ENCODE measurements around the gene KL. TPM values are rescaled to one million over a fixed set of nuclear protein-coding genes. Genes with fewer than 3 reads are reported as not detected.

Gene KL
- total RNA-seq, 3 donors from 2014 or later (not counting 1 experiment from before 2014, with no cell fraction given), result not detected

- intact Hi-C loops (cut with micrococcal nuclease), result no loop called here
- Mint-ChIP-seq H3K9me3 (no peaks in the 10 kb centered on the region), H3K4me1 (no peaks in the 10 kb centered on the region), H3K27ac (no peak overlapping the region), H3K27me3 (ENCODE audit: low read depth in 2 of 2) (peaks cover 0 to 6% of the 10 kb centered on the region in 2 donors), H3K36me3 (no peaks in the 10 kb centered on the region), H3K4me3 (no peak overlapping the region)
- ATAC-seq, result no peak
- Histone ChIP-seq H3K36me3 (ENCODE audit: control insufficient read depth, insufficient read depth, low read length) (no peaks in the 10 kb centered on the region), H3K27ac (ENCODE audit: low read length) (no peak overlapping the region), H3K4me3 (ENCODE audit: low read length) (no peak overlapping the region), H3K27me3 (ENCODE audit: control insufficient read depth, insufficient read depth, low read length) (no peaks in the 10 kb centered on the region), H3K4me1 (ENCODE audit: control insufficient read depth, insufficient read depth, low read length) (no peaks in the 10 kb centered on the region), H3K9me3 (ENCODE audit: control insufficient read depth, insufficient read depth, low read length) (no peaks in the 10 kb centered on the region)
- no peak for DNase-seq
- WGBS (ENCODE audit: insufficient coverage), result no CpG with 5 or more reads among the region's 2 CpGs
- no peak for TF ChIP-seq CTCF (IDR thresholded peaks at IDR 0.05)
Measured at GRCh38 chr13:33069365-33069764, 53.1 kb downstream of the KL start.

- ATAC-seq (no peak), DNase-seq (no peak)
- no peak overlapping the region for H3K27ac ChIP-seq (ENCODE audit: low read length)
- no peak for TF ChIP-seq CTCF (IDR thresholded peaks at IDR 0.05)
- H3K4me1 ChIP-seq (ENCODE audit: control insufficient read depth, insufficient read depth, low read length), result no peaks in the 10 kb centered on the region
- H3K9me3 ChIP-seq (ENCODE audit: control insufficient read depth, insufficient read depth, low read length), result no peaks in the 10 kb centered on the region
- H3K36me3 ChIP-seq (ENCODE audit: control insufficient read depth, insufficient read depth, low read length), result no peaks in the 10 kb centered on the region
- Mint-ChIP-seq H3K27ac (no peak overlapping the region), H3K4me3 (no peak overlapping the region), H3K4me1 (no peaks in the 10 kb centered on the region), H3K36me3 (no peaks in the 10 kb centered on the region), H3K9me3 (no peaks in the 10 kb centered on the region), H3K27me3 (ENCODE audit: low read depth in 2 of 2) (peaks cover 0 to 6% of the 10 kb centered on the region in 2 donors)
- intact Hi-C loops (cut with micrococcal nuclease), result no loop called here
- H3K27me3 ChIP-seq (ENCODE audit: control insufficient read depth, insufficient read depth, low read length), result no peaks in the 10 kb centered on the region
- WGBS (ENCODE audit: insufficient coverage), result 91% methylated on average over 2 of the region's 2 CpGs
- no peak overlapping the region for H3K4me3 ChIP-seq (ENCODE audit: low read length)
Measured at GRCh38 chr13:33070713-33071112, 54.5 kb downstream of the KL start.

- no peaks in the 10 kb centered on the region for H3K4me1 ChIP-seq (ENCODE audit: control insufficient read depth, insufficient read depth, low read length)
- H3K27me3 Mint-ChIP-seq (ENCODE audit: low read depth in 2 of 2), result peaks cover 0 to 6% of the 10 kb centered on the region in 2 donors
- intact Hi-C loops (cut with micrococcal nuclease), result no loop called here
- H3K27ac Mint-ChIP-seq, result no peak overlapping the region
- TF ChIP-seq CTCF (IDR thresholded peaks at IDR 0.05), result no peak
- no peaks in the 10 kb centered on the region for H3K36me3 Mint-ChIP-seq
- H3K4me3 Mint-ChIP-seq, result no peak overlapping the region
- ATAC-seq, result no peak
- no peaks in the 10 kb centered on the region for H3K27me3 ChIP-seq (ENCODE audit: control insufficient read depth, insufficient read depth, low read length)
- no peaks in the 10 kb centered on the region for H3K9me3 Mint-ChIP-seq
- no peak overlapping the region for H3K27ac ChIP-seq (ENCODE audit: low read length)
- H3K4me1 Mint-ChIP-seq, result no peaks in the 10 kb centered on the region
- H3K36me3 ChIP-seq (ENCODE audit: control insufficient read depth, insufficient read depth, low read length), result no peaks in the 10 kb centered on the region
- no peak overlapping the region for H3K4me3 ChIP-seq (ENCODE audit: low read length)
- H3K9me3 ChIP-seq (ENCODE audit: control insufficient read depth, insufficient read depth, low read length), result no peaks in the 10 kb centered on the region
- WGBS (ENCODE audit: insufficient coverage), result 86% methylated on average over 2 of the region's 2 CpGs
- DNase-seq, result no peak
Measured at GRCh38 chr13:33072282-33072681, 56.1 kb downstream of the KL start.

GRCh38 chr13:33072759-33073158 is 56.5 kb downstream of the KL start:
- WGBS (ENCODE audit: insufficient coverage), result 90% methylated on average over 1 of the region's 1 CpG
- no peaks in the 10 kb centered on the region for H3K9me3 ChIP-seq (ENCODE audit: control insufficient read depth, insufficient read depth, low read length)
- Mint-ChIP-seq H3K36me3 (no peaks in the 10 kb centered on the region), H3K27ac (no peak overlapping the region), H3K4me3 (no peak overlapping the region), H3K27me3 (ENCODE audit: low read depth in 2 of 2) (peaks cover 0 to 6% of the 10 kb centered on the region in 2 donors), H3K4me1 (no peaks in the 10 kb centered on the region), H3K9me3 (no peaks in the 10 kb centered on the region)
- DNase-seq, result no peak
- ATAC-seq, result no peak
- no peak overlapping the region for H3K27ac ChIP-seq (ENCODE audit: low read length)
- TF ChIP-seq CTCF (IDR thresholded peaks at IDR 0.05), result no peak
- no peaks in the 10 kb centered on the region for H3K27me3 ChIP-seq (ENCODE audit: control insufficient read depth, insufficient read depth, low read length)
- no peaks in the 10 kb centered on the region for H3K36me3 ChIP-seq (ENCODE audit: control insufficient read depth, insufficient read depth, low read length)
- no peaks in the 10 kb centered on the region for H3K4me1 ChIP-seq (ENCODE audit: control insufficient read depth, insufficient read depth, low read length)
- no peak overlapping the region for H3K4me3 ChIP-seq (ENCODE audit: low read length)
- intact Hi-C loops (cut with micrococcal nuclease), result no loop called here
